ENCODE data around the gene GPC6. TPM values are rescaled to one million over a fixed set of nuclear protein-coding genes. Genes with fewer than 3 reads are reported as not detected.

GPC6 gene
- total RNA-seq, 1 experiment from 2014 or later = not detected

GRCh38 chr13:93244918-93245280 is 18.3 kb downstream of the GPC6 start:
- Mint-ChIP-seq H3K4me3 (ENCODE audit: low read depth, unreplicated experiment) (peak overlapping the region; percentile 39), H3K27ac (ENCODE audit: unreplicated experiment) (no peak overlapping the region), H3K9me3 (ENCODE audit: low read depth, unreplicated experiment) (no peaks in the 10 kb centered on the region), H3K27me3 (ENCODE audit: unreplicated experiment) (no peaks in the 10 kb centered on the region), H3K4me1 (ENCODE audit: low read depth, unreplicated experiment) (no peaks in the 10 kb centered on the region), H3K36me3 (ENCODE audit: insufficient read depth, unreplicated experiment) (no peaks in the 10 kb centered on the region)
- intact Hi-C loops (cut with micrococcal nuclease; ENCODE audit: unreplicated experiment) = no loop called here
- no peak for DNase-seq
- CTCF ChIA-PET = no interaction called here
- no TSS peak for BruUV-seq (replicated peaks)
- TF ChIP-seq, protein P1, sequence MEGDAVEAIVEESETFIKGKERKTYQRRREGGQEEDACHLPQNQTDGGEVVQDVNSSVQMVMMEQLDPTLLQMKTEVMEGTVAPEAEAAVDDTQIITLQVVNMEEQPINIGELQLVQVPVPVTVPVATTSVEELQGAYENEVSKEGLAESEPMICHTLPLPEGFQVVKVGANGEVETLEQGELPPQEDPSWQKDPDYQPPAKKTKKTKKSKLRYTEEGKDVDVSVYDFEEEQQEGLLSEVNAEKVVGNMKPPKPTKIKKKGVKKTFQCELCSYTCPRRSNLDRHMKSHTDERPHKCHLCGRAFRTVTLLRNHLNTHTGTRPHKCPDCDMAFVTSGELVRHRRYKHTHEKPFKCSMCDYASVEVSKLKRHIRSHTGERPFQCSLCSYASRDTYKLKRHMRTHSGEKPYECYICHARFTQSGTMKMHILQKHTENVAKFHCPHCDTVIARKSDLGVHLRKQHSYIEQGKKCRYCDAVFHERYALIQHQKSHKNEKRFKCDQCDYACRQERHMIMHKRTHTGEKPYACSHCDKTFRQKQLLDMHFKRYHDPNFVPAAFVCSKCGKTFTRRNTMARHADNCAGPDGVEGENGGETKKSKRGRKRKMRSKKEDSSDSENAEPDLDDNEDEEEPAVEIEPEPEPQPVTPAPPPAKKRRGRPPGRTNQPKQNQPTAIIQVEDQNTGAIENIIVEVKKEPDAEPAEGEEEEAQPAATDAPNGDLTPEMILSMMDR (IDR thresholded peaks at IDR 0.05; ENCODE audit: unreplicated experiment) = no peak

- CTCF ChIA-PET = no interaction called here
- Mint-ChIP-seq H3K27me3 (ENCODE audit: unreplicated experiment) (no peaks in the 10 kb centered on the region), H3K27ac (ENCODE audit: unreplicated experiment) (no peak overlapping the region), H3K36me3 (ENCODE audit: insufficient read depth, unreplicated experiment) (no peaks in the 10 kb centered on the region), H3K4me1 (ENCODE audit: low read depth, unreplicated experiment) (no peaks in the 10 kb centered on the region), H3K9me3 (ENCODE audit: low read depth, unreplicated experiment) (no peaks in the 10 kb centered on the region), H3K4me3 (ENCODE audit: low read depth, unreplicated experiment) (no peak overlapping the region)
- TF ChIP-seq, protein P1 (IDR thresholded peaks at IDR 0.05; ENCODE audit: unreplicated experiment) = no peak
- DNase-seq = no peak
- intact Hi-C loops (cut with micrococcal nuclease; ENCODE audit: unreplicated experiment) = no loop called here
- BruUV-seq (replicated peaks) = no TSS peak
Measured at GRCh38 chr13:93246069-93246468, 19.5 kb downstream of the GPC6 start.

DNA sequence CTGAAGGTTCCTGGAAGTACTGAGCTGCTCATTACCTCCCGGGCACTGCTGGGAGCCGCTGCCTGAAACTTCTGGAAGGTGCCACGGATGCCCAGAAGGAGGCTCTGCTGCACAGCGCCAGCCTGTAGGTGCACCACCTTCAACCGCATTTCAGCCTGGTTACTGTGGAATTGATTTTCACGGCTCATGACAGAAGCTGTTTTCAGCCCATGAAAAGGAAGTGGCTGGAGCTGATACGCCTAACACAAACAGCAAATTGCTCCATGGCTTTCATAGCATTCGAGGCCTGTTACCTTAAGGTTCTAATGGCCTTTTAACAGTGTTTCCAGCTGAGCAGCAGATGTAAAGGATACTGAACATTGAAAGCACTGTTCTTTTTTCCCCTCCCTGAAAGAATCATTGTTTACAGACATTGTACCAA is 22.0 kb downstream of the GPC6 start:
- DNase-seq = peak; percentile 3
- no TSS peak for BruUV-seq (replicated peaks)

GRCh38 chr13:93249364-93250306 is 23.0 kb downstream of the GPC6 start:
- intact Hi-C loops (cut with micrococcal nuclease; ENCODE audit: unreplicated experiment) = no loop called here
- H3K9me3 Mint-ChIP-seq (ENCODE audit: low read depth, unreplicated experiment) = no peaks in the 10 kb centered on the region
- CTCF ChIA-PET = no interaction called here
- BruUV-seq (replicated peaks) = no TSS peak
- no peak for DNase-seq
- H3K27me3 Mint-ChIP-seq (ENCODE audit: unreplicated experiment) = no peaks in the 10 kb centered on the region
- H3K4me3 Mint-ChIP-seq (ENCODE audit: low read depth, unreplicated experiment) = no peak overlapping the region
- no peaks in the 10 kb centered on the region for H3K36me3 Mint-ChIP-seq (ENCODE audit: insufficient read depth, unreplicated experiment)
- no peak overlapping the region for H3K27ac Mint-ChIP-seq (ENCODE audit: unreplicated experiment)
- TF ChIP-seq, protein P1 (IDR thresholded peaks at IDR 0.05; ENCODE audit: unreplicated experiment) = no peak
- no peaks in the 10 kb centered on the region for H3K4me1 Mint-ChIP-seq (ENCODE audit: low read depth, unreplicated experiment)

More for the DNA sequence above, 22.0 kb downstream of the GPC6 start:
- intact Hi-C loops (cut with micrococcal nuclease; ENCODE audit: unreplicated experiment) = no loop called here
- CTCF ChIA-PET = no interaction called here
- H3K27ac Mint-ChIP-seq (ENCODE audit: unreplicated experiment) = no peak overlapping the region
- TF ChIP-seq, protein P1 (IDR thresholded peaks at IDR 0.05; ENCODE audit: unreplicated experiment) = no peak
- H3K27me3 Mint-ChIP-seq (ENCODE audit: unreplicated experiment) = no peaks in the 10 kb centered on the region
- no peaks in the 10 kb centered on the region for H3K9me3 Mint-ChIP-seq (ENCODE audit: low read depth, unreplicated experiment)
- no peak overlapping the region for H3K4me3 Mint-ChIP-seq (ENCODE audit: low read depth, unreplicated experiment)
- no peaks in the 10 kb centered on the region for H3K4me1 Mint-ChIP-seq (ENCODE audit: low read depth, unreplicated experiment)
- no peaks in the 10 kb centered on the region for H3K36me3 Mint-ChIP-seq (ENCODE audit: insufficient read depth, unreplicated experiment)

Data from Calu3 (cell line).